ENCODE measurements around the gene TMEM232.

The TMEM232 gene

GRCh38 chr5:110475529-110475928 lies 250.9 kb downstream of the TMEM232 start:
- no peak overlapping the region for H3K27ac ChIP-seq (ENCODE audit: low read depth, low read length)
- no peaks in the 10 kb centered on the region for H3K36me3 ChIP-seq (ENCODE audit: insufficient read depth, low read length)
- H3K4me3 ChIP-seq (ENCODE audit: low read depth, low read length), result no peak overlapping the region
- H3K27me3 ChIP-seq (ENCODE audit: insufficient read depth, low read length), result no peaks in the 10 kb centered on the region
- peaks cover 22% of the 10 kb centered on the region for H3K4me1 ChIP-seq (ENCODE audit: control insufficient read depth, insufficient read depth, low read length, unreplicated experiment)
- no peak overlapping the region for H2AFZ ChIP-seq (ENCODE audit: low read length, unreplicated experiment)
- H3K79me2 ChIP-seq (ENCODE audit: control insufficient read depth, insufficient read depth, low read length, unreplicated experiment), result no peaks in the 10 kb centered on the region

- Histone ChIP-seq H3K4me1 (ENCODE audit: control insufficient read depth, insufficient read depth, low read length, unreplicated experiment) (no peaks in the 10 kb centered on the region), H3K4me3 (ENCODE audit: low read depth, low read length) (no peak overlapping the region), H3K27me3 (ENCODE audit: insufficient read depth, low read length) (no peaks in the 10 kb centered on the region), H3K27ac (ENCODE audit: low read depth, low read length) (no peak overlapping the region), H3K79me2 (ENCODE audit: control insufficient read depth, insufficient read depth, low read length, unreplicated experiment) (no peaks in the 10 kb centered on the region), H3K36me3 (ENCODE audit: insufficient read depth, low read length) (no peaks in the 10 kb centered on the region), H2AFZ (ENCODE audit: low read length, unreplicated experiment) (no peak overlapping the region)
These were observed 257.0 kb downstream of the TMEM232 start for GRCh38 chr5:110469486-110469885.

GRCh38 chr5:110463106-110463505 lies 263.4 kb downstream of the TMEM232 start:
- no peaks in the 10 kb centered on the region for H3K79me2 ChIP-seq (ENCODE audit: control insufficient read depth, insufficient read depth, low read length, unreplicated experiment)
- no peaks in the 10 kb centered on the region for H3K36me3 ChIP-seq (ENCODE audit: insufficient read depth, low read length)
- no peak overlapping the region for H2AFZ ChIP-seq (ENCODE audit: low read length, unreplicated experiment)
- H3K27me3 ChIP-seq (ENCODE audit: insufficient read depth, low read length), result no peaks in the 10 kb centered on the region
- H3K4me1 ChIP-seq (ENCODE audit: control insufficient read depth, insufficient read depth, low read length, unreplicated experiment), result no peaks in the 10 kb centered on the region
- H3K4me3 ChIP-seq (ENCODE audit: low read depth, low read length), result no peak overlapping the region
- no peak overlapping the region for H3K27ac ChIP-seq (ENCODE audit: low read depth, low read length)

GRCh38 chr5:110460837-110461236 lies 265.6 kb downstream of the TMEM232 start:
- no peak overlapping the region for H2AFZ ChIP-seq (ENCODE audit: low read length, unreplicated experiment)
- no peaks in the 10 kb centered on the region for H3K36me3 ChIP-seq (ENCODE audit: insufficient read depth, low read length)
- H3K4me3 ChIP-seq (ENCODE audit: low read depth, low read length), result no peak overlapping the region
- no peaks in the 10 kb centered on the region for H3K4me1 ChIP-seq (ENCODE audit: control insufficient read depth, insufficient read depth, low read length, unreplicated experiment)
- H3K27me3 ChIP-seq (ENCODE audit: insufficient read depth, low read length), result no peaks in the 10 kb centered on the region
- H3K79me2 ChIP-seq (ENCODE audit: control insufficient read depth, insufficient read depth, low read length, unreplicated experiment), result no peaks in the 10 kb centered on the region
- H3K27ac ChIP-seq (ENCODE audit: low read depth, low read length), result no peak overlapping the region

GRCh38 chr5:110458313-110458712 lies 268.2 kb downstream of the TMEM232 start:
- H3K27me3 ChIP-seq (ENCODE audit: insufficient read depth, low read length), result no peaks in the 10 kb centered on the region
- H3K4me3 ChIP-seq (ENCODE audit: low read depth, low read length), result no peak overlapping the region
- no peak overlapping the region for H3K27ac ChIP-seq (ENCODE audit: low read depth, low read length)
- no peak overlapping the region for H2AFZ ChIP-seq (ENCODE audit: low read length, unreplicated experiment)
- no peaks in the 10 kb centered on the region for H3K36me3 ChIP-seq (ENCODE audit: insufficient read depth, low read length)
- no peaks in the 10 kb centered on the region for H3K79me2 ChIP-seq (ENCODE audit: control insufficient read depth, insufficient read depth, low read length, unreplicated experiment)
- no peaks in the 10 kb centered on the region for H3K4me1 ChIP-seq (ENCODE audit: control insufficient read depth, insufficient read depth, low read length, unreplicated experiment)

GRCh38 chr5:110442856-110443255 lies 283.6 kb downstream of the TMEM232 start:
- H3K27ac ChIP-seq (ENCODE audit: low read depth, low read length), result no peak overlapping the region
- H3K4me3 ChIP-seq (ENCODE audit: low read depth, low read length), result no peak overlapping the region
- no peaks in the 10 kb centered on the region for H3K36me3 ChIP-seq (ENCODE audit: insufficient read depth, low read length)
- H3K79me2 ChIP-seq (ENCODE audit: control insufficient read depth, insufficient read depth, low read length, unreplicated experiment), result no peaks in the 10 kb centered on the region
- H3K27me3 ChIP-seq (ENCODE audit: insufficient read depth, low read length), result no peaks in the 10 kb centered on the region
- no peaks in the 10 kb centered on the region for H3K4me1 ChIP-seq (ENCODE audit: control insufficient read depth, insufficient read depth, low read length, unreplicated experiment)
- H2AFZ ChIP-seq (ENCODE audit: low read length, unreplicated experiment), result no peak overlapping the region

- Histone ChIP-seq H3K27ac (ENCODE audit: low read depth, low read length) (no peak overlapping the region), H2AFZ (ENCODE audit: low read length, unreplicated experiment) (no peak overlapping the region), H3K4me1 (ENCODE audit: control insufficient read depth, insufficient read depth, low read length, unreplicated experiment) (no peaks in the 10 kb centered on the region), H3K79me2 (ENCODE audit: control insufficient read depth, insufficient read depth, low read length, unreplicated experiment) (no peaks in the 10 kb centered on the region), H3K36me3 (ENCODE audit: insufficient read depth, low read length) (no peaks in the 10 kb centered on the region), H3K27me3 (ENCODE audit: insufficient read depth, low read length) (no peaks in the 10 kb centered on the region), H3K4me3 (ENCODE audit: low read depth, low read length) (no peak overlapping the region)
These were observed 285.4 kb downstream of the TMEM232 start for GRCh38 chr5:110441035-110441434.

GRCh38 chr5:110440058-110440457 lies 286.4 kb downstream of the TMEM232 start:
- Histone ChIP-seq H3K79me2 (ENCODE audit: control insufficient read depth, insufficient read depth, low read length, unreplicated experiment) (no peaks in the 10 kb centered on the region), H3K27ac (ENCODE audit: low read depth, low read length) (no peak overlapping the region), H3K27me3 (ENCODE audit: insufficient read depth, low read length) (no peaks in the 10 kb centered on the region), H3K36me3 (ENCODE audit: insufficient read depth, low read length) (no peaks in the 10 kb centered on the region), H2AFZ (ENCODE audit: low read length, unreplicated experiment) (no peak overlapping the region), H3K4me3 (ENCODE audit: low read depth, low read length) (no peak overlapping the region), H3K4me1 (ENCODE audit: control insufficient read depth, insufficient read depth, low read length, unreplicated experiment) (no peaks in the 10 kb centered on the region)

GRCh38 chr5:110439296-110439695 lies 287.2 kb downstream of the TMEM232 start:
- Histone ChIP-seq H3K36me3 (ENCODE audit: insufficient read depth, low read length) (no peaks in the 10 kb centered on the region), H3K27me3 (ENCODE audit: insufficient read depth, low read length) (no peaks in the 10 kb centered on the region), H3K4me3 (ENCODE audit: low read depth, low read length) (no peak overlapping the region), H3K27ac (ENCODE audit: low read depth, low read length) (no peak overlapping the region), H3K79me2 (ENCODE audit: control insufficient read depth, insufficient read depth, low read length, unreplicated experiment) (no peaks in the 10 kb centered on the region), H3K4me1 (ENCODE audit: control insufficient read depth, insufficient read depth, low read length, unreplicated experiment) (no peaks in the 10 kb centered on the region), H2AFZ (ENCODE audit: low read length, unreplicated experiment) (no peak overlapping the region)

GRCh38 chr5:110435207-110435606 lies 291.3 kb downstream of the TMEM232 start:
- Histone ChIP-seq H3K4me1 (ENCODE audit: control insufficient read depth, insufficient read depth, low read length, unreplicated experiment) (no peaks in the 10 kb centered on the region), H3K27me3 (ENCODE audit: insufficient read depth, low read length) (no peaks in the 10 kb centered on the region), H3K36me3 (ENCODE audit: insufficient read depth, low read length) (no peaks in the 10 kb centered on the region), H3K79me2 (ENCODE audit: control insufficient read depth, insufficient read depth, low read length, unreplicated experiment) (no peaks in the 10 kb centered on the region), H3K4me3 (ENCODE audit: low read depth, low read length) (no peak overlapping the region), H3K27ac (ENCODE audit: low read depth, low read length) (no peak overlapping the region), H2AFZ (ENCODE audit: low read length, unreplicated experiment) (no peak overlapping the region)

- H3K4me3 ChIP-seq (ENCODE audit: low read depth, low read length), result no peak overlapping the region
- no peak overlapping the region for H3K27ac ChIP-seq (ENCODE audit: low read depth, low read length)
- H3K4me1 ChIP-seq (ENCODE audit: control insufficient read depth, insufficient read depth, low read length, unreplicated experiment), result no peaks in the 10 kb centered on the region
- H3K79me2 ChIP-seq (ENCODE audit: control insufficient read depth, insufficient read depth, low read length, unreplicated experiment), result no peaks in the 10 kb centered on the region
- H3K27me3 ChIP-seq (ENCODE audit: insufficient read depth, low read length), result no peaks in the 10 kb centered on the region
- no peak overlapping the region for H2AFZ ChIP-seq (ENCODE audit: low read length, unreplicated experiment)
- no peaks in the 10 kb centered on the region for H3K36me3 ChIP-seq (ENCODE audit: insufficient read depth, low read length)
These were observed 294.9 kb downstream of the TMEM232 start for GRCh38 chr5:110431603-110432002.

Data from ACC112 (cell line).